HG03460 (cell line): ENCODE results near the gene DDX28.
A peak's percentile ranks its signal among the peaks of the same experiment; 100 is the strongest.
"Not testable (repeated sequence)": the region's sequence is repeated elsewhere in the genome, so short reads cannot be mapped to it uniquely, and the experiment has no call there.

Experiments
- ATAC-seq: cut with Tn5 transposase; IDR thresholded peaks from one replicate; pipeline ENCODE4 v1.9.1; 2021; ENCODE audit not compliant: unreplicated experiment

Gene DDX28

GRCh38 chr16:68037841-68038597 is 15.0 kb upstream of the DDX28 start:
- ATAC-seq, result no peak

GRCh38 chr16:68035227-68035626 is 12.2 kb upstream of the DDX28 start:
- no peak for ATAC-seq

DNA sequence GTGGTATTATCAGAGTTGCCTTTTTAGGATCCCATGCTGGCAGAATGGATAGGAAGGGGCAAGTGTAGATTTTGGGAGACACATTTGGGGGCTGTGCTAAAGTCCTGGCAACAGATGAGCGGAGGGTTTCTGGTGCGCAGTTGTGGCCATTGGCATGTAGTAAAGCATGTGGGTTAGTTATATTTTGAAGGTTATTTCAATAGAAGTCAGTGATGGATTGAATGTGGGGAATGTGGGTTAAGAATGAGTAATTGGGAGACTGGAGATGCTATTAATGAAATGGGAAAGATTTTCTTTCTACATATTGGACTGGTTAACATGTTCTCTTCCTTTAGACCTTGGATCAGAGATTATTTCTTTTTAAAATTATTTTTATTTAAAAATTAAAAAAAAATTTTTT is 10.1 kb upstream of the DDX28 start:
- ATAC-seq, result no peak

DNA sequence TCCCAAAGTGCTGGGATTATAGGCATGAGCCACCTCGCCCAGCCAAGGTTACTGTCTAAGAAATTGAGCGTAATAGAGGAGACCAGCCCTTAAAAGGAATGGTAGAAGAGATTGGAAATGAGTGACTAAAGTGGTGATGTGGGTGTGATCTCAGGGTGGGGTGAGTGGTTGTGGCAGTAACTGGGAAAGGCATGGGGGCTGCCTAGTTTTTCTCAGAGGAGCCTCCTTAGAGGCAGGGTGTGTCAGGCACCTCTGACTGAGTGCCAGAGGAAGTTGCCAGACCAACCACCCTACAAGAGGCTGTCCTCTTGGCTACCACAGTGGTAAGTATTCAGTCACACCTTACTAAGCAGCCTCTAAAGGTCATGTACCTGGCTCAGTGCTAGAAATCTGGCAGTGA is 8.9 kb upstream of the DDX28 start:
- ATAC-seq, result no peak

DNA sequence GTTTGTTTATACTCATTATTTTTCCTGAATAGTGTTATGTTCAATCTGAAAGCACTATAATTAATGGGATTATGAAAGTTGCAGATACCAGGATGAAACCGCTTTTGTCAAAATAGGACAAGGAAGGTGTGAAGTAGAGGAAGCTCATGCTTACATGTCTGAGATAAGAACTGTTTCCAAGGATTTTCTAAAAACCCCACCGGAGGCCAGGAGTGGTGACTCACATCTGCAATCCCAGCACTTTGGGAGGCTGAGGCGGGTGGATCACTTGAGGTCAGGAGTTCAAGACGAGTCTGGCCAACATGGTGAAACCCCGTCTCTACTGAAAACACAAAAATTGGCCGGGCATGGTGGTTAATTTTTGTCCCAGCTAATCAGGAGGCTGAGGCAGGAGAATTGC is 7.1 kb upstream of the DDX28 start:
- ATAC-seq, result not testable (repeated sequence)

DNA sequence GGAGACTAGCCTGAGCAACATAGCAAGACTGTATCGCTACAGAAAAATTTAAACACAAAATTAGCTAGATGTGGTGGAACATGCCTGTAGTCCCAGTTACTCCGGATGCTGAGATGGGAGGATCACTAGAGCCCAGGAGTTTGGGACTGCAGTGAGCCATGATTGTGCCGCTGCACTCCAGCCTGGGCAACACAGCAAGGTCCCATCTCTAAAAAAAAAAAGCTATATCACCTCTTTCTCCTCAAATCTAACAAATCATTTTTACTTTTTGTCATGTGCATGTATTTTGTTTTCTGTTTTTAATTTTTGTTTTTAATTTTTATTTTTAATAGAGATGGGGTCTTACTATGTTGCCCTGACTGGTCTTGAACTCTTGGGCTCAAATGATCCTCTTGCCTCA is 6.0 kb upstream of the DDX28 start:
- ATAC-seq, result no peak

GRCh38 chr16:68022278-68022727 is 729 bp downstream of the DDX28 start:
- peak; percentile 23 for ATAC-seq

DNA sequence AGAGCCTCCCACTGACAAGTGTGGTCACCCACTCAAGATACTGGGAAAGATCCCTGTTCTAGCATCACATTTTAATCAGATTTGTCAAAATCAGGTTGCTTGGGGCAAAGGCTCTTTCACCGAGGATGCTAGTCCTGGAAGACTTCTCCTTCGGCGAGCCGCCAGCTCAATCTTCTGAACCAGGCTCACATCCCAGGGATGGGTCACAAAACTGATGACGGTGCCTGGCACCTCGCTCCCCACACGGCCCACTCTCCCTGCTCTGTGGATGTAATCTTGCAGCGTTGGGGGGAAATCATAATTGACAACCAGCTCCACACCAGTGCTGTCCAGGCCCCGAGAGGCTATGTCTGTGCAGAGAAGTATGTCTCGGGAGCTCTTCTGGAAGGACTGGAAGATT is 1.5 kb downstream of the DDX28 start:
- ATAC-seq, result no peak

- ATAC-seq, result no peak
Measured at GRCh38 chr16:68019167-68019680, 3.8 kb downstream of the DDX28 start.

- no peak for ATAC-seq
Measured at GRCh38 chr16:68015681-68016080, 7.4 kb downstream of the DDX28 start, which contains the start of gene DPEP2NB. DPEP2NB (minus strand) TSS chr16:68015911; CDS start chr16:68015770, 141 bp downstream.

- ATAC-seq, result no peak
Measured at GRCh38 chr16:68013440-68013839, 9.6 kb downstream of the DDX28 start.

DNA sequence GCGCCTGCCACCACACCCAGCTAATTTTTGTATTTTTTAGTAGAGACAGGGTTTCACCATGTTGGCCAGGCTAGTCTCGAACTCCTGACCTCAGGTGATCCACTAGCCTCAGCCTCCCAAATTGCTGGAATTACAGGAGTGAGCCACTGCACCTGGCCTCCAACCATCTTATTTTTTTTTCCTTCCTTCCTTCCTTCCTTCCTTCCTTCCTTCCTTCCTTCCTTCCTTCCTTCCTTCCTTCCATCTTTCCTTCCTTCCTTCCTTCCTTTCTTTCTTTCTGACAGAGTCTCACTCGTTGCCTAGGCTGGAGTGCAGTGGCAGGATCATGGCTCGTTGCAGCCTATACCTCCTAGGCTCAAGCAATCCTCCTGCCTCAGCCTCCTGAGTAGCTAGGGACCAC is 13.2 kb downstream of the DDX28 start:
- not testable (repeated sequence) for ATAC-seq

GRCh38 chr16:68009157-68009735 is 13.8 kb downstream of the DDX28 start:
- no peak for ATAC-seq

GRCh38 chr16:68005786-68006286 is 17.2 kb downstream of the DDX28 start:
- ATAC-seq, result no peak

DNA sequence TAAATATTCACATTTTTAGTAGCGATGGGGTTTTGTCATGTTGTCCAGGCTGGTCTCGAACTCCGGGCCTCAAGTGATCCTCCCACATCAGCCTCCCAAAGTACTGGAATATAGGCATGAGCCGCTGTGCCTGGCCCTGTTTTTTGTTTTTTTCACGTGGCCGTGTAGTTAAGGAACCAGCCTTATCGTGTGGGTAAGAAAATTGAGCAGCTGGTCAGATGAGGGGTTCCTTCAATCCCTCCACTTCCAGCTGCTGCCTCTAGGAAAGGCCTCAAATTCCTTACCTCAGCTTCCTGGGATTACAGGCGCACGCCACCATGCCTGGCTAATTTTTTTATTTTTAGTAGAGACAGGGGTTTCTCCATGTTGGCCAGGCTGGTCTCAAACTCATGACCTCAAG is 17.8 kb downstream of the DDX28 start:
- ATAC-seq, result no peak

DNA sequence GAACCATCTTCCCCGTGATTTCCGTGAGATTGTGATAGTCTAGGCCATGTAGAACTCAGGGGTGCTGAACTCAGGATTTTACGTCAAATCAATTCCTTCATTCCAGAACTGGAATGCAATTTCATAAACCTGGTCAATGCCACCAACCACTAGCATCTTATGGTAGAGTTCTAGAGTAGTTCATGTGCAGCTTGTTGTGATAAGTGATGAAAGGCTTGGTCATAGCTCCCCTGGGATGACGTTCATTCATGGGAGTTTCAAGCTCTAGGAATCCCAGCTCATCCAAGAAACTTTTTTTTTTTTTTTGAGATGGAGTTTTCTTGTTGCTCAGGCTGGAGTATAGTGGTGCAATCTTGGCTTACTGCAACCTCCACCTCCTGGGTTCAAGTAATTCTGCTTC is 20.0 kb downstream of the DDX28 start:
- ATAC-seq, result no peak

DNA sequence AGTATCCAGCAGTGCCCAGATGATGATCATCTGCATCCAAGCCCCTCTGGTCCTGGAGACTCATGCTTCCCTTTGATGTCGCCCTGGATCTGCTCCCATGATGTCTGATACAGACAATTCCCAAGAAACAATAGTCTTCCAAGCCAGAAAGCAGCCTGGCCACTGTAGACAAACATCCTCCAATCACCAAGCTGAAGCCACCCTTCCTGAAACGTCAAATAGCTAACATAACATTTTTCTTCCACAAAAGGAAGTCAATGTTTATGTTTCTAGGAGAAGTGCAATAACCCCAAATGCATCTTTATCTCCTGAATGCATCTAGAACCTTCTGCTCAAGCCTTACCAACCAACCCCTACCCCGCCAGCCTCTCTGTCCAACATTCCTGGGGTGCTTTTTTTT is 22.6 kb downstream of the DDX28 start:
- no peak for ATAC-seq

- ATAC-seq, result no peak
Measured at GRCh38 chr16:67999985-68000384, 23.0 kb downstream of the DDX28 start.

DNA sequence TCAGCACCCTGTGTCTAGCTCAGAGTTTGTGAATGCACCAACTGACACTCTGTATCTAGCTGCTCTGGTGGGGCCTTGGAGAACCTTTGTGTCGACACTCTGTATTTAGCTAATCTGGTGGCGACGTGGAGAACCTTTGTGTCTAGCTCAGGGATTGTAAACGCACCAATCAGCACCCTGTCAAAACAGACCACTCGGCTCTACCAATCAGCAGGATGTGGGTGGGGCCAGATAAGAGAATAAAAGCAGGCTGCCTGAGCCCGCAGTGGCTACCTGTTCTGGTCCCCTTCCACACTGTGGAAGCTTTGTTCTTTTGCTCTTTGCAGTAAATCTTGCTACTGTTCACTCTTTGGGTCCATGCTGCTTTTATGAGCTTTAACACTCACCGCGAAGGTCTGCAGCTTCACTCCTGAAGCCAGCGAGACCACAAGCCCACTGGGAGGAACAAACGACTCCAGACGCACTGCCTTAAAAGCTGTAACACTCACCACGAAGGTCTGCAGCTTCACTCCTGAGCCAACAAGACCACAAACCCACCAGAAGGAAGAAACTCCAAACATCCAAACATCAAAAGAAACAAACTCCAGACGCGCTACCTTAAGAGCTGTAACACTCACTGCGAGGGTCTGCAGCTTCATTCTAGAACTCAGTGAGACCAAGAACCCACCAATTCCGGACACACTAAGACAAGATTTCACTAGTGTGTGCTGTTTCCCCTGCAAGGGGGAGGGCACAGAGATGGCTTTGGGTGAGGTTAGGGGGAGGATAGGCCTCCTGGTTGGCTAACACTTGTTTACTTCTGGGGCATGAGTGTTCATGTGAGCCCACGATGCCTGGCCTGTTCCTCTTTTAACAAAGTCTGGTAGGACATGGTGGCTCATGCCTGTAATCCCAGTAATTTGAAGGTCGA is 24.0 kb downstream of the DDX28 start, which contains the start of gene DPEP2:
Gene DPEP2, minus strand, starts transcription at position 706 of the 910 bp plus-strand sequence. CDS start 6,272 bp downstream, outside the sequence.
- ATAC-seq, result not testable (repeated sequence)

GRCh38 chr16:67998231-67998778 is 24.7 kb downstream of the DDX28 start:
- ATAC-seq, result not testable (repeated sequence)

GRCh38 chr16:67996666-67997065 is 26.4 kb downstream of the DDX28 start:
- no peak for ATAC-seq
